Measurements from ENCODE around the gene HAND1.

The HAND1 gene

GRCh38 chr5:154491941-154492340, 13.9 kb upstream of the HAND1 start:
- Histone ChIP-seq H3K36me3 (ENCODE audit: insufficient read depth, low read length) (no peaks in the 10 kb centered on the region), H3K4me2 (ENCODE audit: low read depth, low read length, poor library complexity, severe bottlenecking) (no peak overlapping the region), H3K27me3 (ENCODE audit: insufficient read depth, low read length, poor library complexity, severe bottlenecking) (no peaks in the 10 kb centered on the region), H3K9ac (ENCODE audit: low read depth, low read length, poor library complexity, severe bottlenecking) (no peak overlapping the region), H2AFZ (ENCODE audit: low read length) (no peak overlapping the region), H4K20me1 (ENCODE audit: insufficient read depth, low read length, poor library complexity, severe bottlenecking) (no peaks in the 10 kb centered on the region), H3K4me3 (ENCODE audit: low read length, poor library complexity, severe bottlenecking) (no peak overlapping the region), H3K4me1 (ENCODE audit: insufficient read depth, low read length, poor library complexity, severe bottlenecking) (no peaks in the 10 kb centered on the region), H3K79me2 (ENCODE audit: insufficient read depth, low read length) (no peaks in the 10 kb centered on the region), H3F3A (ENCODE audit: low read depth) (no peaks in the 10 kb centered on the region), H3K9me3 (ENCODE audit: insufficient read depth, low read depth, low read length) (no peaks in the 10 kb centered on the region), H3K9me2 (replicated peaks; ENCODE audit: low read depth, low read length) (no peaks in the 10 kb centered on the region)
- TF ChIP-seq EZH2phosphoT487 (IDR thresholded peaks at IDR 0.05; ENCODE audit: borderline replicate concordance) (no peak), CTCF (conservative IDR thresholded peaks at IDR 0.05; ENCODE audit: low read length) (no peak)

- Histone ChIP-seq H3F3A (ENCODE audit: low read depth) (no peaks in the 10 kb centered on the region), H3K4me1 (ENCODE audit: insufficient read depth, low read length, poor library complexity, severe bottlenecking) (no peaks in the 10 kb centered on the region), H3K9me3 (ENCODE audit: insufficient read depth, low read depth, low read length) (no peaks in the 10 kb centered on the region), H3K27me3 (ENCODE audit: insufficient read depth, low read length, poor library complexity, severe bottlenecking) (no peaks in the 10 kb centered on the region), H3K36me3 (ENCODE audit: insufficient read depth, low read length) (no peaks in the 10 kb centered on the region), H3K4me2 (ENCODE audit: low read depth, low read length, poor library complexity, severe bottlenecking) (no peak overlapping the region), H3K9ac (ENCODE audit: low read depth, low read length, poor library complexity, severe bottlenecking) (no peak overlapping the region), H3K4me3 (ENCODE audit: low read length, poor library complexity, severe bottlenecking) (no peak overlapping the region), H4K20me1 (ENCODE audit: insufficient read depth, low read length, poor library complexity, severe bottlenecking) (no peaks in the 10 kb centered on the region), H3K9me2 (replicated peaks; ENCODE audit: low read depth, low read length) (no peaks in the 10 kb centered on the region), H2AFZ (ENCODE audit: low read length) (no peak overlapping the region), H3K79me2 (ENCODE audit: insufficient read depth, low read length) (no peaks in the 10 kb centered on the region)
- TF ChIP-seq EZH2phosphoT487 (IDR thresholded peaks at IDR 0.05; ENCODE audit: borderline replicate concordance): no peak
- TF ChIP-seq CTCF (conservative IDR thresholded peaks at IDR 0.05; ENCODE audit: low read length): no peak
These were observed 9.5 kb upstream of the HAND1 start for GRCh38 chr5:154487541-154487940.

GRCh38 chr5:154486427-154486866, 8.4 kb upstream of the HAND1 start:
- H3K4me3 ChIP-seq (ENCODE audit: low read length, poor library complexity, severe bottlenecking): no peak overlapping the region
- no peaks in the 10 kb centered on the region for H3K36me3 ChIP-seq (ENCODE audit: insufficient read depth, low read length)
- TF ChIP-seq CTCF (conservative IDR thresholded peaks at IDR 0.05; ENCODE audit: low read length) (no peak), EZH2phosphoT487 (IDR thresholded peaks at IDR 0.05; ENCODE audit: borderline replicate concordance) (no peak)
- H3K79me2 ChIP-seq (ENCODE audit: insufficient read depth, low read length): no peaks in the 10 kb centered on the region
- no peaks in the 10 kb centered on the region for H3K27me3 ChIP-seq (ENCODE audit: insufficient read depth, low read length, poor library complexity, severe bottlenecking)
- H3K9me3 ChIP-seq (ENCODE audit: insufficient read depth, low read depth, low read length): no peaks in the 10 kb centered on the region
- no peaks in the 10 kb centered on the region for H3K4me1 ChIP-seq (ENCODE audit: insufficient read depth, low read length, poor library complexity, severe bottlenecking)
- H3F3A ChIP-seq (ENCODE audit: low read depth): no peaks in the 10 kb centered on the region
- H3K4me2 ChIP-seq (ENCODE audit: low read depth, low read length, poor library complexity, severe bottlenecking): no peak overlapping the region
- no peak overlapping the region for H3K9ac ChIP-seq (ENCODE audit: low read depth, low read length, poor library complexity, severe bottlenecking)
- no peaks in the 10 kb centered on the region for H4K20me1 ChIP-seq (ENCODE audit: insufficient read depth, low read length, poor library complexity, severe bottlenecking)
- no peak overlapping the region for H2AFZ ChIP-seq (ENCODE audit: low read length)
- H3K9me2 ChIP-seq (replicated peaks; ENCODE audit: low read depth, low read length): no peaks in the 10 kb centered on the region
